Mucosa of stomach (tissue), 1 donor: ENCODE results near the gene PITX2.
"Not testable (repeated sequence)": the region's sequence is repeated elsewhere in the genome, so short reads cannot be mapped to it uniquely, and the experiment has no call there.

Experiments used
- H3K27me3 ChIP-seq: one replicate; pipeline ENCODE4 v1.7.0; 2013; ENCODE audit warnings: mild to moderate bottlenecking, low read length; ENCODE audit not compliant: control insufficient read depth, insufficient read depth
- H3K36me3 ChIP-seq: one replicate; pipeline ENCODE4 v1.7.0; 2013; ENCODE audit warnings: low read length; ENCODE audit not compliant: control insufficient read depth, insufficient read depth
- H3K4me1 ChIP-seq: one replicate; pipeline ENCODE4 v1.7.0; 2013; ENCODE audit warnings: mild to moderate bottlenecking, low read length; ENCODE audit not compliant: control insufficient read depth, insufficient read depth
- H3K4me3 ChIP-seq: one replicate; pipeline ENCODE4 v1.7.0; 2013; ENCODE audit warnings: low read length
- H3K9ac ChIP-seq: one replicate; pipeline ENCODE4 v1.7.0; 2013; ENCODE audit warnings: mild to moderate bottlenecking, low read length, moderate library complexity
- H3K9me3 ChIP-seq: one replicate; pipeline ENCODE4 v1.7.0; 2013; ENCODE audit warnings: mild to moderate bottlenecking, low read length, moderate library complexity; ENCODE audit not compliant: control insufficient read depth
- donor health status: Pancreatic carcinoma.

PITX2 gene

GRCh38 chr4:110610940-110611831 lies 11.7 kb downstream of the PITX2 start:
- H3K36me3 ChIP-seq: no peaks in the 10 kb centered on the region
- H3K27me3 ChIP-seq: peaks cover 67% of the 10 kb centered on the region
- H3K4me3 ChIP-seq: no peak overlapping the region
- no peak overlapping the region for H3K9ac ChIP-seq
- H3K4me1 ChIP-seq: peaks cover 11% of the 10 kb centered on the region
- H3K9me3 ChIP-seq: no peaks in the 10 kb centered on the region

GRCh38 chr4:110610620-110610939 lies 12.3 kb downstream of the PITX2 start:
- Histone ChIP-seq H3K27me3 (peaks cover 61% of the 10 kb centered on the region), H3K4me3 (no peak overlapping the region), H3K9me3 (no peaks in the 10 kb centered on the region), H3K9ac (no peak overlapping the region), H3K4me1 (peaks cover 11% of the 10 kb centered on the region), H3K36me3 (no peaks in the 10 kb centered on the region)

DNA sequence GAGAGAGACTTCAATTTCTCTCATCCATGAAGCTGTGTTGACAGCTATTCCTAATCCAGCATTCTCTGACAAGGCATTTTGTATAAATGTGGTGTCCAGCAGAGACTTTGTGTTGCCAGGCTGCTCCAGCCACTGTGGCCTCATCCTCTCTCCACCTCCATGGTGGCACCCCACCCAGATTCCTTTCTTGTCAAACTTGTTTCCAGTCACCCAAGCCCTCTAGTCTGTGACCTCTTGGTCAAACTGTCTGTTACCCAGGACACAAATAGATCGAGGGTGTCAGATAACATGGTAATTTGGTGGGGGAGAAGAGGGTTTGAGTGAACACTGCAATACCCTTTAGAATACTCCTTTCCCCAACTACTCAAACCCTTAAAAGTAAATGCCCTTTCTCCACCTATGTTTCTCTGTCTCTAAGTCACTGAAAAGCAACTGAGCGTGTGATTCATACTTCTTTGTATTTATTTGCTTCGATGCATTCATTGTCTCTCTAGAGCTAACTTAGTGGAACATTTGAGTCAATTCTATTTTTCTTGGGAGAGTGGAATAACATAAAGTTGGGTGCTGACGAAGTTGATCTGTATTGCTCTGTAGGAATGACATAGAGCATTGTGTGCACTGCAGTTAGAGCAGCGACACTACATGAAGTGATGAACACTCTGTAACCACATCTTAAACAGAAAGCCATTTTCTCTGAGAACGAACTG lies 13.7 kb downstream of the PITX2 start:
- H3K4me3 ChIP-seq: no peak overlapping the region
- H3K27me3 ChIP-seq: peaks cover 47% of the 10 kb centered on the region
- H3K36me3 ChIP-seq: no peaks in the 10 kb centered on the region
- H3K9ac ChIP-seq: no peak overlapping the region
- H3K9me3 ChIP-seq: no peaks in the 10 kb centered on the region
- H3K4me1 ChIP-seq: peaks cover 11% of the 10 kb centered on the region

GRCh38 chr4:110605077-110605476 lies 17.8 kb downstream of the PITX2 start:
- H3K9me3 ChIP-seq: no peaks in the 10 kb centered on the region
- no peak overlapping the region for H3K9ac ChIP-seq
- no peak overlapping the region for H3K4me3 ChIP-seq
- H3K27me3 ChIP-seq: peaks cover 11% of the 10 kb centered on the region
- H3K4me1 ChIP-seq: no peaks in the 10 kb centered on the region
- H3K36me3 ChIP-seq: no peaks in the 10 kb centered on the region

DNA sequence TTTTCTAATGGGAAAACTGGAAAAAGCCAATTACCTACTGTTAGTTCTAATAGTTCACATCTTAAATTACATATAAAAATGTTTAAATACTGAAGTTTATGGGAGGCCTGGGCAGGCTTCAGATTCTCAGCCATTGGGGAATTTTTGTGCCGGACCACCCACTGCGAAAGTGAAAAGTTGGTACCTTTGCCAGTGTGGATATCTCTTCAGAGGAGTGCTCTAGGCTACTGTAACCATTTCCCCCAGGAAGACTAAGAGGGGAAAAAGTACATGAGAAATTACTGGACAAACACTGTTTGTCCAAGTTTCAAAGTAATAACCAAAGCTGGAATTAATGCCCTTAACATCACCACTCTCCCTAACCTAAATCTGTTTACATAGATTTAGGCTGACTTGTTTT lies 20.8 kb downstream of the PITX2 start:
- Histone ChIP-seq H3K4me3 (no peak overlapping the region), H3K27me3 (peaks cover 5% of the 10 kb centered on the region), H3K4me1 (no peaks in the 10 kb centered on the region), H3K36me3 (no peaks in the 10 kb centered on the region), H3K9me3 (no peaks in the 10 kb centered on the region), H3K9ac (no peak overlapping the region)

DNA sequence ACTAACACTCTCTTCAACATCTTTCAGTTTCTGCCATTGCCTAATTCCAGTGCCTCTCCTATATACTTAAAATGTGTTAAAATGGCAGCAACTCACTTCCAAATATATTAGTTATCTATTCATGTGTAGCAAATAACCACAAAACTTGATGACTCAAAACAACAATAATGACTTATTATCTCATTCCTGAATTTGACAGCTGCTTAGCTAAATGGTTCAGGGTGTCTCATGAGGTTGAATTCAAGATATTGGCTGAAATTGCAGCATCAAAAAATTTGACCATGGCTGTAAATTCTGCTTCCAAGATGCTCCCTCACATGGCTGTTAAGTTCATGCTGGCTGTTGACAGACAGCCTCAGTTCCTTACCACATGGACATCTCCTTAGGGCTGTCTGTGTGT lies 25.3 kb downstream of the PITX2 start:
- Histone ChIP-seq H3K9ac (no peak overlapping the region), H3K4me1 (no peaks in the 10 kb centered on the region), H3K27me3 (no peaks in the 10 kb centered on the region), H3K4me3 (no peak overlapping the region), H3K9me3 (no peaks in the 10 kb centered on the region), H3K36me3 (no peaks in the 10 kb centered on the region)

DNA sequence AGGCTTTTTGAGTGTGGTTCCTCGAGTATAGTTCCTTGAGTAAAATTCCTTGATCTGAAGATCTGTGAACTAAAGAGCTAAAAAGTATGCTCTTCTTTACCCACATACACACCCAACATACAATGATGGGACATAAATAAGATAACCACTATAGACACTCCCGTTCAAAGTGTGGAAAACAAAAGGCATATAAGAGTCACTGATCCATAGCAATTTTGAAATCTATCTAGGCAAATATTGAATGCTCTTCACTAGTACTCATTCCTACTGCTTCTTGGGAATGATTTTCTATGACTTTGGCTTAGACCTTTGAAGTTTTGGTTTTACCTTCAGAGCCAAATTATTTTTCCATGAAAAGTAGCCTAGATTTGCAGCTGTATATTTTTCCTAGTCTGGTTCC lies 26.4 kb downstream of the PITX2 start:
- Histone ChIP-seq H3K4me1 (no peaks in the 10 kb centered on the region), H3K27me3 (no peaks in the 10 kb centered on the region), H3K36me3 (no peaks in the 10 kb centered on the region), H3K9me3 (no peaks in the 10 kb centered on the region), H3K9ac (no peak overlapping the region), H3K4me3 (no peak overlapping the region)

DNA sequence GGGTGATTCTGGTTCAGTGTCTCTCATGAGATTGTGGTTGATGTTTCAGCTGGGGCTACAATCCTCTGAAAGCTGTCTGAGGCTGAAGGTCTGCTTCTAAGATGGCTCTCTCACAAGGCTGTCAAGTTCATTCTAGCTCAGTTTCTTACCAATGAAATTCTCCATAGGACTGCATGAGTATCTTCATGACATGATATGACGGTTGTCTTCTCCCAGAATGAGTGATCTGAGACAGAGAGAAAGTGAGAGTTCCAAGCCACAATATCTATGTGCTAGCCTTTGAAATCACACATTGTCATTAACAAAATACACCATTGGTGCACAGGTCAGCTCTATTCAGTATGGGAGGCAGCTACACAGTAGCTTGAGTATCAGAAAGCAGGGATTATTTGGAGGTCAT lies 27.3 kb downstream of the PITX2 start:
- no peaks in the 10 kb centered on the region for H3K27me3 ChIP-seq
- no peaks in the 10 kb centered on the region for H3K36me3 ChIP-seq
- H3K9me3 ChIP-seq: no peaks in the 10 kb centered on the region
- H3K4me1 ChIP-seq: no peaks in the 10 kb centered on the region
- no peak overlapping the region for H3K9ac ChIP-seq
- no peak overlapping the region for H3K4me3 ChIP-seq

DNA sequence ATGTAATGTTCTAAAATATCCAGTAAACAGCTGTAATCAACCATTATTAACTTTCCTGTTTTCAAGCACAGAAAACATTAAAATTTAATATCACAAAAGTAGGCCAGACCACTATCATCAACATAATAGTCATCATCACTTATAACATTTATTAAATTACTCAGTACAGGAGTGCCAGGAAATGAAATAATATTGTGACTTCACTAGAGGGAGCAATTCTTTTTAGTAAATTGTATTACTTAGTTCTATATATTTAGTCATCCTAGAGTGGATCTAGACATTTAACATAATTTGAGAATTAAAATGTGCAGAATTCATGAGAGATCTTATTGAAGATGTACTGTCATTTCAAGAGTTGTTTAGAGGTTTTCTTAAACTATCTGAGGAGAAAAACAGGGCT lies 33.6 kb downstream of the PITX2 start:
- H3K9ac ChIP-seq: no peak overlapping the region
- H3K4me3 ChIP-seq: no peak overlapping the region
- H3K27me3 ChIP-seq: no peaks in the 10 kb centered on the region
- no peaks in the 10 kb centered on the region for H3K9me3 ChIP-seq
- no peaks in the 10 kb centered on the region for H3K36me3 ChIP-seq
- H3K4me1 ChIP-seq: no peaks in the 10 kb centered on the region

- Histone ChIP-seq H3K4me1 (no peaks in the 10 kb centered on the region), H3K36me3 (no peaks in the 10 kb centered on the region), H3K4me3 (no peak overlapping the region), H3K9me3 (no peaks in the 10 kb centered on the region), H3K27me3 (no peaks in the 10 kb centered on the region), H3K9ac (no peak overlapping the region)
Measured at GRCh38 chr4:110587666-110588285, 35.1 kb downstream of the PITX2 start.

DNA sequence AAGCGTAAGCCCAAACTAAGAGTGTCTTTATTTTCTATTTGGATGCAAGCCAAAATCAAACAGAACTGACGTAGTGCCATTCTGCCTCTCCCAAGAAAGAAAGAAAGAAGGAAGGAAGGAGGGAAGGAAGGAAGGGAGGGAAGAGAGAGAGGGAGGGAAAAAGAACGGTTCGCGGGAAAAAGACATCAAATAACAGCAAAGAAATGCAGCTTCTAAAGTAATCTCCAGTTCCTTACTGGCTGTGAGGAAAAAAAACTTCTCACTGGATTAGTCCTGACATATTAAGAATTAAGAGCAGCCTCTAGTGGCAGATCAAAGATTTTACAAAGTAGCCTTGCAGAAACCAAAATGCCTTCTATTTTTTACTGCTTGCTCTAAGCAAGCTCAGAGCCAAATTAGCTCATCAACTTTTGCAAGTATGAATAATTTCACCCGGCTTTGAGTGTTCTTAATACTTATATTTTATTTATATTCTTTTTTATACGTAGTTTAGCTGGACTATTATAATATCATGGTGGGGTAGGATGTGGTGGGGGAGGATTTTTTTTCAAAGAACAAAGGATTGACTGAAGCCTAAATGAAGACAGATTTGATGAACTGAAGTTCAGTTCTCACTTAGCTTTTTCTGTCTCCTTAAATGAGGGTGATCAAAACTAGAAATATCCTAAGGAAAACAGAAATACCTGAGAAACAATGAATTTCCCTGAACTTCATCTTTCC lies 36.6 kb downstream of the PITX2 start:
- H3K9me3 ChIP-seq: no peaks in the 10 kb centered on the region
- H3K9ac ChIP-seq: no peak overlapping the region
- no peaks in the 10 kb centered on the region for H3K36me3 ChIP-seq
- no peaks in the 10 kb centered on the region for H3K27me3 ChIP-seq
- no peak overlapping the region for H3K4me3 ChIP-seq
- H3K4me1 ChIP-seq: no peaks in the 10 kb centered on the region

GRCh38 chr4:110576696-110577095 lies 46.2 kb downstream of the PITX2 start:
- H3K27me3 ChIP-seq, H3K9ac ChIP-seq, H3K4me3 ChIP-seq, H3K36me3 ChIP-seq, H3K4me1 ChIP-seq, H3K9me3 ChIP-seq: not testable (repeated sequence)
